Melanocyte of skin (primary cell): Measurements from ENCODE around the gene GRIN2B. TPM values are rescaled to one million over a fixed set of nuclear protein-coding genes. Genes with fewer than 3 reads are reported as not detected.

Source experiments
- total RNA-seq, 2 donors: library from RNA; depleted of rRNA; stranded (reverse); fragments of >200 nt; gene quantifications; 2 replicates each; pipeline ENCODE4 v1.2.3, GENCODE V29; 2012

GRIN2B gene
- under 1 TPM; under 0.01 to 0.33 TPM for total RNA-seq

DNA sequence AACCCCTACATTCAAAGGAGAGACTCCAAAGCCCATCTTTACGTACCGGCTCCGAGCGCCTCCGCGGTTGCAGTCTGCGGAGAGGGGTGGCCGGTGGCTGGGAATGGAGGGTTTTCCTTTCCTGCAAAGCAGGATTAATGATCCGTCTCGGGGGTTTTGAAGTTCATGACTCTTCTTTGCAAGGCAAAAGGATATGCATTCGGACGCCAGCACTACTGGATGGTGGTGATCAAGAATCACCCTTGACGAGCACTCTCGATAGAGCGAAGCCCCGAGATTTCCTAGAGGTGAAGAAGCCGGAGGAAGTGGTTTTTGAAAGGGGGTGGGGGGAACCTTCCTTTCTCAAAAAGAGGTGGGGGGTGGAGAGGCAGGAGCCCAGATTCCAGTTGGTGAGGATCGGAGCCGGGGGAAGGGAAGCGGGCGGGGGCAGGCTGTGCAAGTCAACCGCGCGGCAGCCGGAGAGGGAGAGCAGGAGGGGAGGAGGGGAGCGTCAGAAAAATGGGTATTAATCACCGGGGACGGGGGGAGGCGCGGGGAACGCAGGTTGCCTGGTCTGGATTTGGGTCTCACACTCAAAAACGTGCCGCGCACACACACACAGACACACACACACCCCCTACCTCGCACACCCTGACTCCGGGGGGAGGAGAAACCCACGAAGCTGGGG, at the start of gene GRIN2B:
Gene GRIN2B, minus strand, starts transcription at position 307 of the 667 bp plus-strand sequence. CDS start 115,394 bp downstream, outside the sequence.

